ENCODE results near the gene POLR3GL. TPM values are rescaled to one million over a fixed set of nuclear protein-coding genes. Genes with fewer than 3 reads are reported as not detected.

POLR3GL gene
- total RNA-seq, 1 experiment from 2014 or later, result 2.9 TPM

GRCh38 chr1:145962157-145963102 lies 2.1 kb upstream of the POLR3GL start:
- DNase-seq, result no peak
- H3K27me3 Mint-ChIP-seq (ENCODE audit: insufficient read depth, unreplicated experiment), result peaks cover 11% of the 10 kb centered on the region
- H3K36me3 Mint-ChIP-seq (ENCODE audit: insufficient read depth, unreplicated experiment), result no peaks in the 10 kb centered on the region
- POLR2A ChIA-PET, result no interaction called here
- H3K9me3 Mint-ChIP-seq (ENCODE audit: unreplicated experiment), result no peaks in the 10 kb centered on the region
- no peak for TF ChIP-seq CTCF (IDR thresholded peaks at IDR 0.05; ENCODE audit: insufficient read depth in 1 of 2, low read depth in 1 of 2, low read length in 1 of 2, severe bottlenecking in 1 of 2, unreplicated experiment in 1 of 2)
- no peak overlapping the region for H3K27ac Mint-ChIP-seq (ENCODE audit: unreplicated experiment)
- Histone ChIP-seq H3K36me3 (ENCODE audit: control insufficient read depth, insufficient read depth, low read length) (no peaks in the 10 kb centered on the region), H3K4me1 (peaks cover 20% of the 10 kb centered on the region), H3K9me3 (no peaks in the 10 kb centered on the region; the same call in 1 of the 2 replicates), H3K4me3 (ENCODE audit: low read depth, low read length) (peak overlapping the region; percentile 40), H3K27me3 (replicated peaks; ENCODE audit: control insufficient read depth, insufficient read depth, low read length) (no peaks in the 10 kb centered on the region; the same call in 1 of the 2 replicates)
- intact Hi-C loops (cut with micrococcal nuclease; ENCODE audit: unreplicated experiment), result loop anchor here (2.0 to 5.0 kb wide), 3 partner anchors 36 to 75 kb away; partner anchors contain the start of gene RBM8A
- peak overlapping the region; percentile 68 for H3K4me3 Mint-ChIP-seq (ENCODE audit: unreplicated experiment)
- CTCF ChIA-PET, result interaction anchor here (2.1 kb wide), 1 partner anchor 35 kb away, joined by 14 read pairs; the partner anchor contains the start of gene RBM8A
- no TSS peak for BruUV-seq (replicated peaks)
- peaks cover 22% of the 10 kb centered on the region for H3K4me1 Mint-ChIP-seq (ENCODE audit: low read depth, unreplicated experiment)

DNA sequence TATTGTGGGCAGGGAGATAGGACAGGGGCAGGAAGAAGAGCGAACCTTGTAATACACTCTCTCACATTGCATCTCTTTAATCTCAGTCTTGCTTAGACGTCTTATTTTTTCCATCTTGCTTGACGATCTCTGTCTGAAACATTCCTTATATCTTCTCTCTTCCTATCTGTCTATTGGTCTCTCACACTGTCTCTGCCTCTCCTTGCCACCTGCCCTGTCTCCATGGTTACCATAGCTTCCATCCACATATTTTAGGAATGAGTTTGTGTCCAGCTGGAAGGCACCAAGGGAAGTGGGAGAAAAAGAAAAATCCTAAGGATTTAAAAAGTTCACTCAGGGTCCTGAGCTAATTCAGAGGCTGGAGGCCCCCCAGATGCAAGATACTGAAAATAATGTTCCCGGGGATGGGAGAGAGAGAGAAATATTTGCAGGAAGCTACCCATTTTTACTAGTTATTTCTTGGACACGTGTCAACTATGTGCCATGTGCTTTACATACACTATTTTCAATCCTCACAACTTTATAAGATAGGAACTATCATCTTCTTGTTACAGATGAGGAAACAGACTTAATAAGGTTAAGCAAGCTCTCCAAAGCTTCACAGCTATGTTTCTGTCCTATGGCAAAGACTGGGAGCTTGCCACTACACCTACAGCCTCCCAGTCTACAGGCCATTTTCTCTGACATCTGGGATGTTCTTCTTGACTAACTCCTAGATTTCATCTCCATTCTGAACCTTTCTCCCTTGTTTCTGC lies 1.0 kb upstream of the POLR3GL start:
- H3K9me3 ChIP-seq, result no peaks in the 10 kb centered on the region; the same call in 1 of the 2 replicates
- CTCF ChIA-PET, result interaction anchor here (2.0 to 2.4 kb wide), 3 partner anchors 15 to 118 kb away, joined by 9 to 18 read pairs (median 14); partner anchors contain the start of genes NUDT17 and RBM8A
- intact Hi-C loops (cut with micrococcal nuclease; ENCODE audit: unreplicated experiment), result loop anchor here (1.0 to 5.0 kb wide), 6 partner anchors 31 to 74 kb away; partner anchors contain the start of genes PEX11B, RBM8A and TXNIP
- H3K4me1 ChIP-seq, result peaks cover 17% of the 10 kb centered on the region
- no peak overlapping the region for H3K27ac Mint-ChIP-seq (ENCODE audit: unreplicated experiment)
- peak overlapping the region; percentile 87 for H3K4me3 Mint-ChIP-seq (ENCODE audit: unreplicated experiment)
- peaks cover 11% of the 10 kb centered on the region for H3K27me3 Mint-ChIP-seq (ENCODE audit: insufficient read depth, unreplicated experiment)
- H3K4me1 Mint-ChIP-seq (ENCODE audit: low read depth, unreplicated experiment), result peaks cover 21% of the 10 kb centered on the region
- H3K9me3 Mint-ChIP-seq (ENCODE audit: unreplicated experiment), result no peaks in the 10 kb centered on the region
- BruUV-seq (replicated peaks), result no TSS peak
- no peaks in the 10 kb centered on the region for H3K36me3 Mint-ChIP-seq (ENCODE audit: insufficient read depth, unreplicated experiment)
- H3K27me3 ChIP-seq (replicated peaks; ENCODE audit: control insufficient read depth, insufficient read depth, low read length), result no peaks in the 10 kb centered on the region; the same call in 1 of the 2 replicates
- H3K4me3 ChIP-seq (ENCODE audit: low read depth, low read length), result peak overlapping the region; percentile 52; the same call in 1 of the 2 replicates
- no peaks in the 10 kb centered on the region for H3K36me3 ChIP-seq (ENCODE audit: control insufficient read depth, insufficient read depth, low read length)
- TF ChIP-seq CTCF (IDR thresholded peaks at IDR 0.05; ENCODE audit: insufficient read depth in 1 of 2, low read depth in 1 of 2, low read length in 1 of 2, severe bottlenecking in 1 of 2, unreplicated experiment in 1 of 2), result no peak
- POLR2A ChIA-PET, result interaction anchor here (1.9 kb wide), 1 partner anchor 36 kb away, joined by 25 read pairs; the partner anchor contains the start of gene RBM8A
- DNase-seq, result no peak
